HepG2 (cell line): ENCODE data around the gene HDAC8. TPM values are rescaled to one million over a fixed set of nuclear protein-coding genes. Genes with fewer than 3 reads are reported as not detected.

Source experiments
- ATAC-seq: fragments of 200-7000 bp; cut with Tn5 transposase; 3 replicates; pipeline ENCODE4 v1.9.1; 2020; ENCODE audit warnings: mild to moderate bottlenecking, moderate library complexity
- BruUV-seq: library from RNA; stranded (reverse); fragments of 400-500 nt; replicated peaks from 2 replicates; lab custom pipeline; 2021; lab: Mats Ljungman, UMichigan
- CTCF ChIA-PET: fragments of 300-600 bp; formaldehyde crosslinking; extraction: SDS; loops from one replicate; lab custom pipeline; 2021; ENCODE audit warnings: low total read pairs, inconsistent platforms, low intra/inter-chr PET ratio; lab: Yijun Ruan, JAX
- POLR2A ChIA-PET: fragments of 350-600 bp; sonication (Branson Sonifier 250); formaldehyde crosslinking; loops from one replicate; lab custom pipeline; 2020; ENCODE audit warnings: antibody characterized with exemption, inconsistent platforms; lab: Yijun Ruan, JAX
- DNase-seq: peaks from one replicate; pipeline ENCODE4 v3.0.0-alpha.2; 2015; ENCODE audit warnings: low spot score
- FAIRE-seq: peaks from 3 replicates; lab custom pipeline; 2011; peaks lifted over from hg19 to GRCh38; lab: Jason Lieb, UNC
- H2AFZ ChIP-seq: one replicate; pipeline ENCODE4 v1.6.1; 2011; ENCODE audit warnings: low read length, inconsistent platforms
- H3K27ac ChIP-seq: fragments of 300-600 bp; 3 replicates; pipeline ENCODE4 v1.8.0; 2011; ENCODE audit warnings: mixed run types, mild to moderate bottlenecking, mixed read lengths, low read length, inconsistent platforms; ENCODE audit not compliant: insufficient read depth; ENCODE audit errors: extremely low read length
- H3K27me3 ChIP-seq, 2 experiments: fragments of 200-600 bp in 1 of 2; 2 replicates in 1 of 2; 3 replicates in 1 of 2; pipeline versions ENCODE4 v1.6.0 to v1.8.0; 2011; ENCODE audit warnings: low read length in 2 of 2, mild to moderate bottlenecking in 2 of 2, moderate library complexity in 2 of 2, inconsistent platforms in 1 of 2; ENCODE audit not compliant: insufficient read depth in 2 of 2, control insufficient read depth in 1 of 2
- H3K36me3 ChIP-seq, 2 experiments: fragments of 200-600 bp in 1 of 2; replicated peaks in 1 of 2; 2 replicates in 1 of 2; 3 replicates in 1 of 2; pipeline versions ENCODE4 v1.5.1 to v1.8.0; 2011; ENCODE audit warnings: low read length in 2 of 2, inconsistent platforms in 1 of 2; ENCODE audit not compliant: insufficient read depth in 2 of 2, control insufficient read depth in 1 of 2
- H3K4me1 ChIP-seq: 2 replicates; pipeline ENCODE4 v1.5.1; 2012; ENCODE audit warnings: low read length, inconsistent platforms; ENCODE audit not compliant: insufficient read depth
- H3K4me2 ChIP-seq: 2 replicates; pipeline ENCODE4 v1.6.0; 2011; ENCODE audit warnings: low read depth, low read length, inconsistent platforms
- H3K4me3 ChIP-seq, 3 experiments: fragments of 200-600 bp in 1 of 3; sonication (generic), shearing (Covaris generic) in 1 of 3; replicated peaks in 1 of 3; 2 replicates each; pipeline ENCODE4 v1.5.1; 2011 to 2016; ENCODE audit warnings: low read length in 3 of 3, inconsistent platforms in 2 of 3, low read depth in 2 of 3, mild to moderate bottlenecking in 2 of 3, control low read depth in 1 of 3, mixed read lengths in 1 of 3; ENCODE audit not compliant: insufficient read depth in 1 of 3
- H3K79me2 ChIP-seq: one replicate; pipeline ENCODE4 v1.6.1; 2011; ENCODE audit warnings: low read length, inconsistent platforms; ENCODE audit not compliant: insufficient read depth
- H3K9ac ChIP-seq: 2 replicates; pipeline ENCODE4 v1.6.0; 2011; ENCODE audit warnings: mild to moderate bottlenecking, low read depth, low read length, inconsistent platforms; ENCODE audit not compliant: insufficient read depth
- H3K9me3 ChIP-seq: 2 replicates; pipeline ENCODE4 v1.5.1; 2012; ENCODE audit warnings: mild to moderate bottlenecking, low read length
- H4K20me1 ChIP-seq: 2 replicates; pipeline ENCODE4 v1.6.0; 2011; ENCODE audit warnings: inconsistent platforms, mild to moderate bottlenecking, low read length, moderate library complexity; ENCODE audit not compliant: insufficient read depth
- MYC ChIP-seq: sonication (generic); formaldehyde crosslinking; IDR thresholded peaks from 2 replicates; pipeline ENCODE4 v1.9.0; 2021; ENCODE audit warnings: missing genetic modification reagents, borderline replicate concordance
- NR3C1 ChIP-seq: sonication (generic); formaldehyde crosslinking; IDR thresholded peaks from 2 replicates; pipeline ENCODE4 v1.4.0; 2020; ENCODE audit warnings: missing genetic modification reagents
- PATZ1 ChIP-seq: sonication (generic); formaldehyde crosslinking; IDR thresholded peaks from 2 replicates; pipeline ENCODE4 v1.4.0; 2020; ENCODE audit warnings: missing genetic modification reagents
- RBM39 ChIP-seq: fragments of 200-400 bp; formaldehyde crosslinking; IDR thresholded peaks from one replicate; pipeline ENCODE4 v1.6.1; 2018; ENCODE audit warnings: antibody characterized with exemption, mild to moderate bottlenecking, low read depth, low read length; ENCODE audit not compliant: poor library complexity, severe bottlenecking
- SRSF9 ChIP-seq: fragments of 200-400 bp; formaldehyde crosslinking; IDR thresholded peaks from 2 replicates; pipeline ENCODE4 v1.6.1; 2018; ENCODE audit warnings: borderline replicate concordance, mild to moderate bottlenecking, low read depth, low read length; ENCODE audit not compliant: insufficient read depth, poor library complexity, severe bottlenecking
- SSRP1 ChIP-seq: IDR thresholded peaks from 2 replicates; pipeline ENCODE4 v1.6.1; 2016; ENCODE audit warnings: control low read depth
- ZNF530 ChIP-seq: sonication (generic); formaldehyde crosslinking; IDR thresholded peaks from 2 replicates; pipeline ENCODE4 v1.5.0; 2020; ENCODE audit warnings: low read depth, mild to moderate bottlenecking, missing genetic modification reagents
- ZNF720 ChIP-seq: sonication (generic); formaldehyde crosslinking; IDR thresholded peaks from 2 replicates; pipeline ENCODE4 v1.4.0; 2020; ENCODE audit warnings: missing genetic modification reagents
- WGBS: methylation state at CpG from one replicate; pipeline ENCODE4 v1.1.6; 2017; ENCODE audit warnings: low lambda C conversion rate; 5-methylcytosine and 5-hydroxymethylcytosine counted together
- in situ Hi-C: cut with HindIII; loops from 2 replicates; pipeline ENCODE4 v1.10.0; 2017; ENCODE audit warnings: low pct_unique_long_range_greater_than_20kb; ENCODE audit not compliant: extremely low pct_ligation_motif_present
- intact Hi-C: fragments of 100-400 bp; cut with micrococcal nuclease; formaldehyde crosslinking; loops from one replicate; pipeline ENCODE4 v1.10.0; 2022; ENCODE audit not compliant: unreplicated experiment
- polyA plus RNA-seq, 8 experiments: library from polyadenylated mRNA; depleted of rRNA in 3 of 8; stranded (reverse) in 7 of 8; unstranded in 1 of 8; fragments of >200 nt; fragmentation: Illumina TruSeq in 4 of 8; extraction: Trizol in 4 of 8; gene quantifications; 2 replicates each; pipeline versions ENCODE4 v1.2.1 to v1.2.3, GENCODE V29; 2011 to 2016; ENCODE audit warnings: low read depth in 4 of 8, missing spikeins in 1 of 8, mixed read lengths in 1 of 8; ENCODE audit not compliant: insufficient read depth in 1 of 8
- total RNA-seq, 5 experiments: library from RNA; depleted of rRNA; stranded (reverse); fragments of >200 nt; fragmentation: Illumina TruSeq; extraction: Trizol; gene quantifications; 2 replicates each; pipeline ENCODE4 v1.2.3, GENCODE V29; 2016; ENCODE audit warnings: low read depth in 1 of 5

Gene HDAC8
- total and polyA plus RNA-seq, 2 of the 13 experiments (the other 11 are each of a cell fraction or from before 2014, with no cell fraction given) = 13.7 to 28.6 TPM

GRCh38 chrX:72470532-72471223 lies 102.0 kb downstream of the HDAC8 start:
- ChIA-PET CTCF (no interaction called here), POLR2A (no interaction called here)
- peak; percentile 8 for FAIRE-seq
- Histone ChIP-seq H3K79me2 (no peaks in the 10 kb centered on the region), H3K4me1 (no peaks in the 10 kb centered on the region), H2AFZ (no peak overlapping the region), H4K20me1 (no peaks in the 10 kb centered on the region), H3K27ac (no peak overlapping the region), H3K9me3 (no peaks in the 10 kb centered on the region), H3K4me2 (no peak overlapping the region), H3K36me3 (no peaks in the 10 kb centered on the region), H3K4me3 (no peak overlapping the region), H3K9ac (no peak overlapping the region), H3K27me3 (no peaks in the 10 kb centered on the region)
- TF ChIP-seq SSRP1 (CRISPR knock-in tag) = no peak
- no peak for TF ChIP-seq NR3C1 (CRISPR knock-in tag)
- no peak for TF ChIP-seq SRSF9
- no peak for TF ChIP-seq MYC (CRISPR knock-in tag)
- no peak for TF ChIP-seq ZNF720 (CRISPR knock-in tag)
- no peak for TF ChIP-seq RBM39
- TF ChIP-seq ZNF530 (CRISPR knock-in tag) = no peak
- TF ChIP-seq PATZ1 (CRISPR knock-in tag) = no peak
- in situ Hi-C loops (no loop called here), intact Hi-C loops (no loop called here)
- no peak for ATAC-seq
- WGBS = 94% methylated on average over 3 of the region's 3 CpGs
- no peak for DNase-seq
- BruUV-seq = no TSS peak
